ENCODE data around the gene RUSC2.
"Not testable (repeated sequence)": the region's sequence is repeated elsewhere in the genome, so short reads cannot be mapped to it uniquely, and the experiment has no call there.

Gene RUSC2

DNA sequence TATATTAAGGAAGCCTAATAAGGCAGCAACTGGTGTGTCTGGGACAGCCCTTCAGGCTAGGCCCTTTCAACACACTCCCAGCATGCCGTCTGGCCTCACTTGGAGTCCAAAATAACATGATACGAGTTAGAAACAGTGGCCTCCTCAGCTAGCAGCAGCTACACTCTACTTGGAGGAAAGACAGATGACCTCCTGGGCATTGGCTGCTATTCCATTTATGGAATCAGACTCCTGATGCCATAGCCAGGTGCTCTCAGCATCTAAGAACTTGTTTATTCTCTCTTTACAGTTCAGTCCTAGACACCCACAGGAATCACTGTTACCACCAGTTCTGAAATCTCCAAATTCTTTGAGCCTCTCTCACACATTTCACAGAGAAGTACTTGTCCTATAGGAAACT lies 31.8 kb downstream of the RUSC2 start:
- peaks cover 20 to 28% of the 10 kb centered on the region in 2 donors for H3K4me1 ChIP-seq (ENCODE audit: control insufficient read depth in 2 of 2, insufficient read depth in 1 of 2, low read depth in 1 of 2, low read length in 2 of 2)
- no peak overlapping the region for H4K91ac ChIP-seq (ENCODE audit: low read depth, low read length, poor library complexity)
- no peak overlapping the region for H3K18ac ChIP-seq (ENCODE audit: low read length)
- no peak overlapping the region for H2AFZ ChIP-seq (ENCODE audit: low read length)
- H3K4ac ChIP-seq (ENCODE audit: low read length) = no peak overlapping the region
- no peaks in the 10 kb centered on the region for H3K36me3 ChIP-seq (replicated peaks in 1 of 2; ENCODE audit: control insufficient read depth in 2 of 2, insufficient read depth in 2 of 2, low read length in 2 of 2)
- H3K9me3 ChIP-seq (replicated peaks in 1 of 2; ENCODE audit: control insufficient read depth in 2 of 2, insufficient read depth in 1 of 2, low read depth in 1 of 2, low read length in 2 of 2) = no peaks in the 10 kb centered on the region
- no peaks in the 10 kb centered on the region for H3K79me1 ChIP-seq (ENCODE audit: low read depth, low read length)
- no peak overlapping the region for H2BK5ac ChIP-seq (ENCODE audit: low read length)
- no peak for DNase-seq (ENCODE audit: low spot score)
- H3K27me3 ChIP-seq (ENCODE audit: control insufficient read depth in 3 of 3, insufficient read depth in 3 of 3, low read depth in 1 of 3, low read length in 3 of 3) = no peaks in the 10 kb centered on the region
- no peak overlapping the region for H3K14ac ChIP-seq (ENCODE audit: low read length)
- no peak overlapping the region for H2AK5ac ChIP-seq (ENCODE audit: low read depth, low read length)
- no peak overlapping the region for H4K8ac ChIP-seq (ENCODE audit: low read depth, low read length)
- H3K4me3 ChIP-seq (ENCODE audit: low read length in 2 of 2) = no peak overlapping the region
- H2BK120ac ChIP-seq (ENCODE audit: low read depth, low read length) = no peak overlapping the region
- H3K4me2 ChIP-seq (ENCODE audit: insufficient read depth, low read length, poor library complexity, severe bottlenecking) = no peak overlapping the region
- H2BK12ac ChIP-seq (ENCODE audit: low read length) = no peak overlapping the region
- no peak overlapping the region for H3K9ac ChIP-seq (ENCODE audit: low read depth, low read length, poor library complexity)
- WGBS, 2 donors (ENCODE audit: extremely low coverage in 2 of 2, insufficient read length in 2 of 2, insufficient replicate concordance in 1 of 2) = no CpG with 5 or more reads among the region's 2 CpGs
- H3K23ac ChIP-seq (ENCODE audit: low read depth, low read length, poor library complexity) = no peak overlapping the region
- no peak overlapping the region for H2BK15ac ChIP-seq (ENCODE audit: low read length)
- H3K27ac ChIP-seq (replicated peaks; ENCODE audit: low read length) = no peak overlapping the region

GRCh38 chr9:35522187-35522586 lies 32.3 kb downstream of the RUSC2 start:
- no peak overlapping the region for H2BK12ac ChIP-seq (ENCODE audit: low read length)
- no peak overlapping the region for H3K18ac ChIP-seq (ENCODE audit: low read length)

DNA sequence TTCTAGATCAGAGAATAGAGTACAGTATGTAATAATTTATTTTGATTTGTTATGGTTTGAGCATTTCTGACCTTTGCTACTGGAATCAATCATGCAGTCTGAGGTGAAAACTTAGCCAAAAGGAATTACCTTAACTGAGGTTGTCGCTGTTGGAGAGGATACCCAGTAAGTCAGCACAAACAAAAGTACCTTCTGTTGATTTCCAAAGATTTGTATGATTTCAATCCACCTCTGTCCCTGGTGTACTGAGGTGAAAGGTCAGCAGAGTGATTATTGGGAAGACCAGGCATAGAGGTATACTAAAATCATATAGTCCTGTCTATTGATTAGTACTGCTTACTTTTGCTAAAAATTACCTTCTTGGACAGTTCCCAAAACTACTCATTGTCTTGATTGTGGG lies 32.8 kb downstream of the RUSC2 start:
- Histone ChIP-seq H4K91ac (ENCODE audit: low read depth, low read length, poor library complexity) (no peak overlapping the region), H2BK15ac (ENCODE audit: low read length) (no peak overlapping the region), H2BK5ac (ENCODE audit: low read length) (no peak overlapping the region), H3K4me2 (ENCODE audit: insufficient read depth, low read length, poor library complexity, severe bottlenecking) (no peak overlapping the region), H3K4me1 (ENCODE audit: control insufficient read depth in 2 of 2, insufficient read depth in 1 of 2, low read depth in 1 of 2, low read length in 2 of 2) (peaks cover 17 to 23% of the 10 kb centered on the region in 2 donors), H3K27ac (replicated peaks; ENCODE audit: low read length) (no peak overlapping the region), H3K4ac (ENCODE audit: low read length) (no peak overlapping the region), H2BK120ac (ENCODE audit: low read depth, low read length) (no peak overlapping the region), H3K23ac (ENCODE audit: low read depth, low read length, poor library complexity) (no peak overlapping the region), H2AK5ac (ENCODE audit: low read depth, low read length) (no peak overlapping the region), H4K8ac (ENCODE audit: low read depth, low read length) (no peak overlapping the region), H3K14ac (ENCODE audit: low read length) (no peak overlapping the region), H3K36me3 (replicated peaks in 1 of 2; ENCODE audit: control insufficient read depth in 2 of 2, insufficient read depth in 2 of 2, low read length in 2 of 2) (no peaks in the 10 kb centered on the region), H3K9me3 (replicated peaks in 1 of 2; ENCODE audit: control insufficient read depth in 2 of 2, insufficient read depth in 1 of 2, low read depth in 1 of 2, low read length in 2 of 2) (no peaks in the 10 kb centered on the region), H2BK12ac (ENCODE audit: low read length) (no peak overlapping the region), H3K4me3 (ENCODE audit: low read length in 2 of 2) (no peak overlapping the region), H3K27me3 (ENCODE audit: control insufficient read depth in 3 of 3, insufficient read depth in 3 of 3, low read depth in 1 of 3, low read length in 3 of 3) (no peaks in the 10 kb centered on the region), H3K79me1 (ENCODE audit: low read depth, low read length) (no peaks in the 10 kb centered on the region), H2AFZ (ENCODE audit: low read length) (no peak overlapping the region), H3K9ac (ENCODE audit: low read depth, low read length, poor library complexity) (no peak overlapping the region), H3K18ac (ENCODE audit: low read length) (no peak overlapping the region)
- no CpG with 5 or more reads among the region's 1 CpG for WGBS, 2 donors (ENCODE audit: extremely low coverage in 2 of 2, insufficient read length in 2 of 2, insufficient replicate concordance in 1 of 2)
- no peak for DNase-seq (ENCODE audit: low spot score)

More at GRCh38 chr9:35522187-35522586, 32.3 kb downstream of the RUSC2 start:
- H3K4me1 ChIP-seq (ENCODE audit: control insufficient read depth in 2 of 2, insufficient read depth in 1 of 2, low read depth in 1 of 2, low read length in 2 of 2) = peaks cover 17 to 27% of the 10 kb centered on the region in 2 donors
- no peak overlapping the region for H3K27ac ChIP-seq (replicated peaks; ENCODE audit: low read length)
- no peak overlapping the region for H3K4me3 ChIP-seq (ENCODE audit: low read length in 2 of 2)
- H2BK5ac ChIP-seq (ENCODE audit: low read length) = no peak overlapping the region
- H3K9me3 ChIP-seq (replicated peaks in 1 of 2; ENCODE audit: control insufficient read depth in 2 of 2, insufficient read depth in 1 of 2, low read depth in 1 of 2, low read length in 2 of 2) = no peaks in the 10 kb centered on the region
- no peak overlapping the region for H4K8ac ChIP-seq (ENCODE audit: low read depth, low read length)
- no peak overlapping the region for H3K9ac ChIP-seq (ENCODE audit: low read depth, low read length, poor library complexity)
- no peak overlapping the region for H2BK120ac ChIP-seq (ENCODE audit: low read depth, low read length)
- H3K14ac ChIP-seq (ENCODE audit: low read length) = no peak overlapping the region
- no peaks in the 10 kb centered on the region for H3K36me3 ChIP-seq (replicated peaks in 1 of 2; ENCODE audit: control insufficient read depth in 2 of 2, insufficient read depth in 2 of 2, low read length in 2 of 2)
- no peak overlapping the region for H2BK15ac ChIP-seq (ENCODE audit: low read length)
- no peak overlapping the region for H4K91ac ChIP-seq (ENCODE audit: low read depth, low read length, poor library complexity)
- H2AFZ ChIP-seq (ENCODE audit: low read length) = no peak overlapping the region
- no peak overlapping the region for H3K23ac ChIP-seq (ENCODE audit: low read depth, low read length, poor library complexity)
- no peak overlapping the region for H3K4ac ChIP-seq (ENCODE audit: low read length)
- no peak overlapping the region for H3K4me2 ChIP-seq (ENCODE audit: insufficient read depth, low read length, poor library complexity, severe bottlenecking)
- no peak for DNase-seq (ENCODE audit: low spot score)
- no peaks in the 10 kb centered on the region for H3K27me3 ChIP-seq (ENCODE audit: control insufficient read depth in 3 of 3, insufficient read depth in 3 of 3, low read depth in 1 of 3, low read length in 3 of 3)
- no peak overlapping the region for H2AK5ac ChIP-seq (ENCODE audit: low read depth, low read length)
- H3K79me1 ChIP-seq (ENCODE audit: low read depth, low read length) = no peaks in the 10 kb centered on the region

DNA sequence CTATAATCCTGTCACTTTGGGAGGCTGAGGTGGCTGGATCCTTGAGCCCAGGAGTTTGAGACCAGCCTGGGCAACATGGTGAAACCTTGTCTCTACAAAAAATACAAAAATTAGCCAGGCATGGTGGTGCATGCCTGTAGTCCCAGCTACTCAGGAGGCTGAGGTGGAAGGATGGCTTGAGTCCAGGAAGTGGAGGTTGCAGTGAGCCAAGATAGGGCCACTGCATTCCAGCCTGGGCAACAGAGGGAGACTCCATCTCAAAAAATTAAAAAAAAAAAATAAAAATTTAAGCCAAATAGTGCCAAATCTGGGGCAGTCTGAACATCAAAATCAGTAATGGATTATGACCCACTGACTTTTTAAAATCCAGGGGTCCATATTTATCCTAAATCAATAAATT lies 33.6 kb downstream of the RUSC2 start:
- not testable (repeated sequence) for H2AFZ ChIP-seq (ENCODE audit: low read length); H3K79me1 ChIP-seq (ENCODE audit: low read depth, low read length); H3K27ac ChIP-seq (replicated peaks; ENCODE audit: low read length); H3K23ac ChIP-seq (ENCODE audit: low read depth, low read length, poor library complexity); H3K36me3 ChIP-seq (replicated peaks in 1 of 2; ENCODE audit: control insufficient read depth in 2 of 2, insufficient read depth in 2 of 2, low read length in 2 of 2); H3K27me3 ChIP-seq (ENCODE audit: control insufficient read depth in 3 of 3, insufficient read depth in 3 of 3, low read depth in 1 of 3, low read length in 3 of 3); H3K4me2 ChIP-seq (ENCODE audit: insufficient read depth, low read length, poor library complexity, severe bottlenecking); H2BK15ac ChIP-seq (ENCODE audit: low read length); H2BK5ac ChIP-seq (ENCODE audit: low read length); H2AK5ac ChIP-seq (ENCODE audit: low read depth, low read length); DNase-seq (ENCODE audit: low spot score); H4K8ac ChIP-seq (ENCODE audit: low read depth, low read length); H3K9me3 ChIP-seq (replicated peaks in 1 of 2; ENCODE audit: control insufficient read depth in 2 of 2, insufficient read depth in 1 of 2, low read depth in 1 of 2, low read length in 2 of 2); H3K18ac ChIP-seq (ENCODE audit: low read length); H3K14ac ChIP-seq (ENCODE audit: low read length); H3K4ac ChIP-seq (ENCODE audit: low read length); H4K91ac ChIP-seq (ENCODE audit: low read depth, low read length, poor library complexity); H2BK12ac ChIP-seq (ENCODE audit: low read length); H2BK120ac ChIP-seq (ENCODE audit: low read depth, low read length); H3K9ac ChIP-seq (ENCODE audit: low read depth, low read length, poor library complexity); H3K4me3 ChIP-seq (ENCODE audit: low read length in 2 of 2)
- H3K4me1 ChIP-seq (ENCODE audit: control insufficient read depth in 2 of 2, insufficient read depth in 1 of 2, low read depth in 1 of 2, low read length in 2 of 2) = peaks cover 12 to 17% of the 10 kb centered on the region in 2 donors

All from neuronal stem cell (in vitro differentiated cells).